Muscle of leg (tissue), 11 donors: Measurements from ENCODE around the gene AP1S1. TPM values are rescaled to one million over a fixed set of nuclear protein-coding genes. Genes with fewer than 3 reads are reported as not detected.

Source experiments
- DNase-seq: peaks from one replicate; pipeline ENCODE4 v3.0.0; 2013
- H3K27ac ChIP-seq: one replicate; pipeline ENCODE4 v1.5.1; 2013; ENCODE audit warnings: mild to moderate bottlenecking, low read length, control low read depth
- H3K27me3 ChIP-seq: one replicate; pipeline ENCODE4 v1.6.1; 2013; ENCODE audit warnings: low read length; ENCODE audit not compliant: control insufficient read depth, insufficient read depth
- H3K36me3 ChIP-seq: one replicate; pipeline ENCODE4 v1.6.1; 2013; ENCODE audit warnings: low read length; ENCODE audit not compliant: control insufficient read depth, insufficient read depth
- H3K4me1 ChIP-seq: one replicate; pipeline ENCODE4 v1.6.1; 2013; ENCODE audit warnings: low read length; ENCODE audit not compliant: control insufficient read depth, insufficient read depth
- H3K4me3 ChIP-seq: one replicate; pipeline ENCODE4 v1.5.1; 2013; ENCODE audit warnings: low read length, control low read depth
- H3K9me3 ChIP-seq: replicated peaks from 2 replicates; pipeline ENCODE4 v1.6.1; 2013; ENCODE audit warnings: low read depth, low read length; ENCODE audit not compliant: control insufficient read depth
- WGBS: methylation state at CpG from one replicate; pipeline ENCODE4 v1.1.5; 2013; ENCODE audit warnings: missing lambda C conversion rate; ENCODE audit not compliant: insufficient coverage; 5-methylcytosine and 5-hydroxymethylcytosine counted together
- polyA plus RNA-seq, 8 donors: library from polyadenylated mRNA; unstranded; fragments of 120-200 nt; gene quantifications; one replicate each; pipeline versions ENCODE4 v1.2.1 to v1.2.3, GENCODE V29; 2013; ENCODE audit warnings: inconsistent platforms in 1 of 8, low replicate concordance in 1 of 8; ENCODE audit not compliant: insufficient read length in 8 of 8, insufficient read depth in 1 of 8
- total RNA-seq: library from RNA; stranded (reverse); fragments of 120-200 nt; gene quantifications from one replicate; pipeline ENCODE4 v1.2.4, GENCODE V29; 2013

AP1S1 gene
- total and polyA plus RNA-seq, 9 donors: 20.2 to 36.8 (median 23.0) TPM

- Histone ChIP-seq H3K27ac (peak overlapping the region; percentile 97), H3K36me3 (no peaks in the 10 kb centered on the region), H3K27me3 (no peaks in the 10 kb centered on the region), H3K9me3 (no peaks in the 10 kb centered on the region), H3K4me3 (no peak overlapping the region), H3K4me1 (peaks cover 56% of the 10 kb centered on the region)
- WGBS: 94% methylated on average over 6 of the region's 11 CpGs
- no peak for DNase-seq
Measured at GRCh38 chr7:101122933-101123702, 31.2 kb upstream of the AP1S1 start.

GRCh38 chr7:101123703-101124068 is 30.6 kb upstream of the AP1S1 start:
- Histone ChIP-seq H3K27ac (no peak overlapping the region), H3K4me3 (no peak overlapping the region), H3K9me3 (no peaks in the 10 kb centered on the region), H3K36me3 (no peaks in the 10 kb centered on the region), H3K27me3 (peaks cover 2% of the 10 kb centered on the region), H3K4me1 (peaks cover 56% of the 10 kb centered on the region)
- WGBS: 90% methylated on average over 3 of the region's 3 CpGs
- DNase-seq: no peak

- Histone ChIP-seq H3K9me3 (no peaks in the 10 kb centered on the region), H3K27ac (peak overlapping the region; percentile 50), H3K36me3 (no peaks in the 10 kb centered on the region), H3K27me3 (peaks cover 2% of the 10 kb centered on the region), H3K4me3 (no peak overlapping the region), H3K4me1 (peaks cover 56% of the 10 kb centered on the region)
- peak; percentile 77 for DNase-seq
- WGBS: 54% methylated on average over 4 of the region's 7 CpGs
Measured at GRCh38 chr7:101124376-101125056, 29.8 kb upstream of the AP1S1 start.

- Histone ChIP-seq H3K4me1 (peaks cover 55% of the 10 kb centered on the region), H3K36me3 (no peaks in the 10 kb centered on the region), H3K27ac (peak overlapping the region; percentile 81), H3K9me3 (no peaks in the 10 kb centered on the region), H3K27me3 (peaks cover 2% of the 10 kb centered on the region), H3K4me3 (no peak overlapping the region)
- DNase-seq: peak; percentile 77
- 19% methylated on average over 12 of the region's 15 CpGs for WGBS
Measured at GRCh38 chr7:101125989-101126650, 28.2 kb upstream of the AP1S1 start.

GRCh38 chr7:101126651-101127459 is 27.4 kb upstream of the AP1S1 start, which contains the start of gene SERPINE1:
SERPINE1 (plus strand) TSS chr7:101127104; CDS start chr7:101128394, 1,290 bp downstream.
- peaks cover 48% of the 10 kb centered on the region for H3K4me1 ChIP-seq
- H3K4me3 ChIP-seq: peak within 1 kb of the TSS; percentile 26
- H3K27me3 ChIP-seq: peaks cover 2% of the 10 kb centered on the region
- DNase-seq: peak; percentile 98
- H3K36me3 ChIP-seq: no peaks in the 10 kb centered on the region
- 6% methylated on average over 5 of the region's 22 CpGs for WGBS
- no peaks in the 10 kb centered on the region for H3K9me3 ChIP-seq
- H3K27ac ChIP-seq: peak within 1 kb of the TSS; percentile 81

GRCh38 chr7:101127460-101128039 is 26.7 kb upstream of the AP1S1 start:
- WGBS: 60% methylated on average over 2 of the region's 3 CpGs

GRCh38 chr7:101128040-101128834 is 26.0 kb upstream of the AP1S1 start:
- peaks cover 2% of the 10 kb centered on the region for H3K27me3 ChIP-seq
- H3K4me1 ChIP-seq: peaks cover 34% of the 10 kb centered on the region
- H3K9me3 ChIP-seq: no peaks in the 10 kb centered on the region
- no peak for DNase-seq
- no peaks in the 10 kb centered on the region for H3K36me3 ChIP-seq
- H3K4me3 ChIP-seq: no peak overlapping the region
- H3K27ac ChIP-seq: no peak overlapping the region
- 56% methylated on average over 10 of the region's 14 CpGs for WGBS

More at GRCh38 chr7:101127460-101128039, 26.7 kb upstream of the AP1S1 start:
- Histone ChIP-seq H3K27me3 (peaks cover 2% of the 10 kb centered on the region), H3K4me1 (peaks cover 41% of the 10 kb centered on the region), H3K27ac (peak overlapping the region; percentile 81), H3K4me3 (peak overlapping the region; percentile 26), H3K36me3 (no peaks in the 10 kb centered on the region), H3K9me3 (no peaks in the 10 kb centered on the region)
- no peak for DNase-seq

GRCh38 chr7:101129603-101130117 is 24.6 kb upstream of the AP1S1 start:
- peaks cover 27% of the 10 kb centered on the region for H3K4me1 ChIP-seq
- no CpG with 5 or more reads among the region's 3 CpGs for WGBS
- H3K27me3 ChIP-seq: peaks cover 5% of the 10 kb centered on the region
- DNase-seq: no peak
- H3K36me3 ChIP-seq: no peaks in the 10 kb centered on the region
- H3K27ac ChIP-seq: no peak overlapping the region
- no peaks in the 10 kb centered on the region for H3K9me3 ChIP-seq
- no peak overlapping the region for H3K4me3 ChIP-seq
